CD4-positive, alpha-beta T cell treated with Interleukin-17A for 1 hour (primary cell): ENCODE data around the gene MEAF6.
A peak's percentile ranks its signal among the peaks of the same experiment; 100 is the strongest.

Experiments used
- DNase-seq: peaks from one replicate; pipeline ENCODE4 v3.0.0-alpha.2; 2020

Gene MEAF6

DNA sequence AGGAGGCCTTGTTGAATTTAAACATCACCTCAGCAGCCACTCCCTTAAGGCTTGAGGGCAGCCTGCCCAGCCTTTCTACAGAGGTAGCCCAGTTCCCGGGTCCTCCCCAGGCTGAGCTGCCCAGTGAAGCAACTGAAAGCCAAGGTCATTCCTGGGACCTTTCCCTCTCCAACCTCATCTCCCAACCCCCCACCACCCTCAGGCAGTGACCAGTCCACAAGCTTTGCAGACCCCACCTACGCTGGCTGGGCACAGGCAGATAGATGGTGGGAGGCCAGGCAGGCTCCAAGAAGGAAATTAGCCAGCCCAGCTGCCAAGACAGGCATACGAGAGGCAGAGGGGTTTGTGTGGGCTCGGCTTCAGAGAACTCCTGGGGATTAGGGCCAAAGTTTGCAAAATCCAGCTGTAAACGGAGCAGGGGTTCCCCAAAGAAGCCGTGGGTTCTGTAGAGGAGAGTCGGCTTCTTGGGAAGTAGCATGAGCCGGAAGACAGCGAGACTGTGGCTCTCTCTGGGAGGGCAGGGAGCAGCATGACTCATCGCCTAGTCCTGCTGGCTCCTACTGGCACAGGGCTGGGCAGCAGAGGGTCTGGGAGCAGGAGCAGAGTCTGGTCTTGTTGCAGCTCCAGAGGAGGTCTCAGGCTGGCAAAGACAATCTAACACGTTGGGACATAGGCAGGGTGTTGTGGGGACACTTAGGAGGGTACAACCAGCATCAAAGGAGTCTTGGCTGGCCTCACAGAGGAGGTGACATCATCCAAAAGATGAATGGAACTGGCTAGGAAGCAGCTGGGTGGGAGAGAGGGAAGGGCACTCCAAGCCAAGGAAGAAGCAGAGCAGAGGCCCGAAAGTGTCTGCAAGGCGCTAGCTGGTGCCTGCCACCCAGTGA lies 43.0 kb downstream of the MEAF6 start:
- DNase-seq: no peak

DNA sequence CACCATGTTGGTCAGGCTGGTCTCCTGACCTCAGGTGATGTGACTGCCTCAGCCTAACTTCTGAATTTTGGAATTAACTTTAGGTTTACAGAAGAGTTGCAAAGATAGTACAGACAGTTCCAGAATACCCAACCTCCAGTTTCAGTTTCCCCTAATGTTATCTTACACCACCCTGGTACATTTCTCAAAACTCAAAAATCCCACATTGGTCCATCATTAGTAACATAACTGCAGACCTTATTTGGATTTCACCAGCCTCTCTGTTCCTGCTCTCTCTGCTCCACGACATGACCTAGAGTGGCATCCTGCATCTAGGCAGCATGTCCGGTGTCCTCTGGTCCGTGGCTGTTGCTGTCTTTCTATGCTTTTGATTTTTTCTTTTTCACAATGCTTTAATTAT lies 45.2 kb downstream of the MEAF6 start:
- DNase-seq: no peak

DNA sequence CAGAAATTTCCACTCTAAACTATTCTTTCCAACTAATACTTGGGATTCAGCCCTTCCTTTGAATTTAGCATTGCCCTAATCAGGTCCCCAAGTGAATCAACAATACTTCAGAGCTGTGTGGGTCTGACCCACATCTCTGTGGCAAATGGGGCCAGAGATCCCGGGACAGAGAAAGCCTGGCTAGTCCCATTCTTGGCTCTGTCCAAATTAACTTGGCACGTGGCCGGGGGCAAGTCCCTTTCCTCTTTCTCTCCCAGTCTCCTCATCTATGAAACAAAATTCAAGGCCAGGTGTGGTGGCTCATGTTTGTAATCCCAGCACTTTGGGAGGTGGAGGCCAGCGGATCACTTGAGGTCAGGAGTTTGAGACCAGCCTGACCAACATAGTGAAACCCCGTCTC lies 46.5 kb downstream of the MEAF6 start:
- DNase-seq: no peak

GRCh38 chr1:37465593-37466517 lies 48.7 kb downstream of the MEAF6 start:
- no peak for DNase-seq

DNA sequence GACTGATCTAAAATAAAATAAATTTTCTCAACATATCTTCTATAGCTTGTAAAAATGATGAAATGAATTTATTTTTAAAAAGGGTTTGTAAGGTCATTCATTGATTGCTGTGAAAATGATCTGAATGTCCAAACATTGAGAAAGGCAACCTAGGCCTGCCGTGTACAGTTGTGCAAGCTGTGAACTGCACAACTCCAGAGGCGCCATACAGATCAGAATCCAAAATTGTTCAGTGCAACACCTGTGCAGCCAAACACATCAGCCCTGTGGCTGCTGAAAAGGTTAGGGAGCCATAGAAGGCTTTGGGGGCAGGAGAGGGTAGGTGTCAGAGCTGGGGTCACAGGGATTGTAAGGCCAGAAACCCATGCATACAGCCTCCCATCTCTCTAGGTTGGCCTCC lies 50.1 kb downstream of the MEAF6 start:
- DNase-seq: no peak

GRCh38 chr1:37461698-37462436 lies 52.7 kb downstream of the MEAF6 start:
- no peak for DNase-seq

DNA sequence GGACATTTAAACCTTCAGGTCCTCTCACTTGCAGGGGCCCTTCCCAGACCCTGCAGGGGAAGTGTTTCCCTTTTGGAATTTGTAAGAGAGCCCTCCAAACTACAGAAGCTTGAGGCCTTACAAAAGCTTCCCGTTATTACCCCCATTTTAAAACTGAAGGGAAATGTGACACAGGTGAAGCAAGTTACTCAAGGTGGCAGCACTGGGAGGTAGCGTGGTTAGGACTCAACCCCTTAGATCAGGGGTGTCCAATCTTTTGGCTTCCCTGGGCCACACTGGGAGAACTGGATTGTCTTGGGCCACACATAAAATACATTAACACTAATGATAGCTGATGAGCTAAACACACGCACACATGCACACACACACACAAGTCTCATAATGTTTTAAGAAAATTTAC lies 56.0 kb downstream of the MEAF6 start:
- DNase-seq: peak; percentile 22

- no peak for DNase-seq
Measured at GRCh38 chr1:37456614-37457013, 58.0 kb downstream of the MEAF6 start.

DNA sequence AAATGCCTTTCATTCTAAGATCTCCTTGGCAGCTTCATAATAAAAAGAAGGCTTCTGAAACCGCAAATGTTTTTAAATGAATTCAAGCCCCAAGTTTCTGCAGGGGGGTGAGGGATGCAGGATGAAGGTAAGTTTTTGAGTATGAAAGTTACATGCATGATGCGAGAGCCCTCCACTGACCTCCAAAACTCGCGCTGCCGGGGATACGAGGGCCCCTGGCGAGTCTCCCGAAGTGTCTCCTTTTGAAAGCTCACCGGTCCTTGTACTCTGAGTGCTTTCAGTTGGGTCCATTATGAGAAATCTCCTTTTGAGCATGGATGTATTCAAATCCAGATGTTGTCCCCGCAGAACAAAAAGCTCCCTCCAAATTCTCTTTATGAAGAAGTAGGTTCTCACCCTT lies 59.0 kb downstream of the MEAF6 start:
- DNase-seq: no peak

DNA sequence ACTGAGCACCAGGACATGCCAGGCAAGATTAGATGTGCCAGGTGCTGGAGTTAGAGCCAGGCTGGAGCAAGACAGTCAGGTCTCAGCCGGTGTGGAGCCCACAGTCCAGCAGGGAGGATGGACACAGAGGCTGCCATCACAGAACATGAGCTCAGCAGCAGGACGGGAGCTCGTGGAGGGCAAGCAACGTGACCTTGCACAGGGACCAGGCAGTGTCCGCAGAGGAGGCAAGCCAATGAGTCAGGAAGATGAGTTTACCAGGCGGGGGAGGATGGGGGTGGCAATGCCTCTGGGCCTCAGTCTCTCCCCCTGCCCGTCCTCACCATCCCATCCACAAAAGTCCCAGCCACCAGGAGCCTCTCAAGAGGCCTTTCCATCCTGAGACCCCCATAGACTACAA lies 60.9 kb downstream of the MEAF6 start:
- DNase-seq: no peak

DNA sequence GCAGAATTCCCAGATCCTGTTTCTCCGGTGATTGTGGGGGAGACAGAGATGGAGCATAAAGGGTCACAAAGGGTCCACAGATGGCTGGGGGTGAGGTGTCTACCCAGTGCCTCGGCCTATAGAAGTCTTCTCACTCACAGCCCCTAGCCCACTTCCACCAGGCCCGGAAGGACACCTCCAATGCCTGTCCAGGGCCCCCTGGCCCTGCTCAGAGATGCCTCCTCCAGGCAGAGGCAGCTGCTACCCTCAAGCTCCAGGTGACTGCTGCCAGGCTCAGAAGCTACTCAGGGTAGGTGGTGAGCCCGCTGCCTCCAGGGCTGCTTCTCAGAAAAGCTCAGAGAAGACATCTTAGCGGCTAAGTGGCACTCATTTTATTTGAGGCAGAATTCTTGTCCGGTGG lies 62.1 kb downstream of the MEAF6 start:
- no peak for DNase-seq

- DNase-seq: peak; percentile 26
Measured at GRCh38 chr1:37449936-37450335, 64.6 kb downstream of the MEAF6 start.

- DNase-seq: no peak
Measured at GRCh38 chr1:37448691-37449417, 65.7 kb downstream of the MEAF6 start.

GRCh38 chr1:37448185-37448584 lies 66.4 kb downstream of the MEAF6 start:
- DNase-seq: no peak

DNA sequence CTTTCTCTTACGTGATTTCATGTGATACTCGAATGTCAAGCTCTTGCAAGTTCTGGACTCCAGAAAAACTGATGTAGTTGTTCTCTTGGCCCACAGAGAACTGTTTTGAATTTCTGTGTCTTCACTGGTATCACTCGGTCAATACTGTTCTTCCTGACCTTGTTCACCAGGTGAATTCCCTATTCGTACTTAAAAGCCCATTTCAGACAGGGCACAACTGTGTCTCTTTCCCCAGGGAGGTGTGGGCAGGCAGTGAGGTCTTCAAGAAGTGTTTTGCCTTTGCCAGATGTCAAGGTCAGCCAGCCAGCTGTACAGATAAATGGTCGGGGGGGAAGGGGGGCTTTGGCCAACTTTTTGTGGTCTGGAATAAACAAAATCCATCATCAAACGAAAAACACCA lies 67.7 kb downstream of the MEAF6 start:
- DNase-seq: no peak

GRCh38 chr1:37442644-37443043 lies 71.9 kb downstream of the MEAF6 start:
- DNase-seq: no peak
